IPS DF 6.9 (cell line): Measurements from ENCODE around the gene ARID1B.

Source experiments
- DNase-seq: peaks from one replicate; pipeline ENCODE4 v3.0.0-alpha.2; 2013; ENCODE audit warnings: low read depth, low spot score
- H3K27ac ChIP-seq: one replicate; pipeline ENCODE4 v1.5.1; 2013; ENCODE audit warnings: low read length, control low read depth
- H3K27me3 ChIP-seq: 2 replicates; pipeline ENCODE4 v1.6.1; 2013; ENCODE audit warnings: mild to moderate bottlenecking, low read length; ENCODE audit not compliant: control insufficient read depth, insufficient read depth
- H3K36me3 ChIP-seq: 2 replicates; pipeline ENCODE4 v1.6.1; 2013; ENCODE audit warnings: low read length; ENCODE audit not compliant: control insufficient read depth, insufficient read depth
- H3K4me1 ChIP-seq: 2 replicates; pipeline ENCODE4 v1.6.1; 2013; ENCODE audit warnings: low read length; ENCODE audit not compliant: control insufficient read depth, insufficient read depth
- H3K4me3 ChIP-seq: 2 replicates; pipeline ENCODE4 v1.5.1; 2013; ENCODE audit warnings: mild to moderate bottlenecking, low read length
- H3K9me3 ChIP-seq: 2 replicates; pipeline ENCODE4 v1.6.1; 2013; ENCODE audit warnings: low read length, inconsistent platforms; ENCODE audit not compliant: control insufficient read depth, insufficient read depth
- WGBS: extraction: QIAGEN DNeasy Blood & Tissue Kit; methylation state at CpG from one replicate; pipeline ENCODE4 v1.1.7; 2013; ENCODE audit warnings: mixed read lengths, missing lambda C conversion rate; ENCODE audit not compliant: insufficient read length, insufficient coverage; 5-methylcytosine and 5-hydroxymethylcytosine counted together

The ARID1B gene

GRCh38 chr6:157069585-157069984 lies 292.4 kb downstream of the ARID1B start:
- WGBS = no CpG with 5 or more reads among the region's 5 CpGs
- H3K9me3 ChIP-seq = no peaks in the 10 kb centered on the region
- no peak overlapping the region for H3K4me3 ChIP-seq
- peaks cover 2% of the 10 kb centered on the region; the same call in 1 of the 2 replicates for H3K4me1 ChIP-seq
- no peaks in the 10 kb centered on the region for H3K27me3 ChIP-seq
- DNase-seq = no peak
- H3K36me3 ChIP-seq = no peaks in the 10 kb centered on the region
- H3K27ac ChIP-seq = no peak overlapping the region

- Histone ChIP-seq H3K9me3 (no peaks in the 10 kb centered on the region), H3K27ac (no peak overlapping the region)
These were observed 293.4 kb downstream of the ARID1B start for GRCh38 chr6:157070403-157071107.

GRCh38 chr6:157072128-157072527 lies 294.9 kb downstream of the ARID1B start:
- no peaks in the 10 kb centered on the region for H3K27me3 ChIP-seq
- H3K27ac ChIP-seq = no peak overlapping the region
- no peak overlapping the region for H3K4me3 ChIP-seq
- DNase-seq = no peak
- no peaks in the 10 kb centered on the region for H3K9me3 ChIP-seq
- WGBS = no CpG with 5 or more reads among the region's 2 CpGs
- H3K4me1 ChIP-seq = peaks cover 2% of the 10 kb centered on the region; the same call in 1 of the 2 replicates
- H3K36me3 ChIP-seq = no peaks in the 10 kb centered on the region

More at GRCh38 chr6:157070403-157071107, 293.4 kb downstream of the ARID1B start:
- no CpG with 5 or more reads among the region's 8 CpGs for WGBS
- DNase-seq = no peak
- H3K4me3 ChIP-seq = no peak overlapping the region
- peaks cover 2% of the 10 kb centered on the region; the same call in 1 of the 2 replicates for H3K4me1 ChIP-seq
- H3K36me3 ChIP-seq = no peaks in the 10 kb centered on the region
- H3K27me3 ChIP-seq = no peaks in the 10 kb centered on the region

GRCh38 chr6:157073596-157073995 lies 296.4 kb downstream of the ARID1B start:
- WGBS = no CpG with 5 or more reads among the region's 4 CpGs

GRCh38 chr6:157074969-157075368 lies 297.8 kb downstream of the ARID1B start:
- no CpG with 5 or more reads among the region's 1 CpG for WGBS
- no peaks in the 10 kb centered on the region for H3K9me3 ChIP-seq
- H3K27me3 ChIP-seq = no peaks in the 10 kb centered on the region
- H3K27ac ChIP-seq = no peak overlapping the region
- H3K36me3 ChIP-seq = no peaks in the 10 kb centered on the region
- H3K4me3 ChIP-seq = no peak overlapping the region
- peaks cover 4% of the 10 kb centered on the region for H3K4me1 ChIP-seq
- DNase-seq = no peak

More at GRCh38 chr6:157073596-157073995, 296.4 kb downstream of the ARID1B start:
- DNase-seq = no peak
- no peaks in the 10 kb centered on the region for H3K9me3 ChIP-seq
- no peak overlapping the region for H3K4me3 ChIP-seq
- H3K27ac ChIP-seq = no peak overlapping the region
- H3K27me3 ChIP-seq = no peaks in the 10 kb centered on the region
- H3K4me1 ChIP-seq = peaks cover 4% of the 10 kb centered on the region
- no peaks in the 10 kb centered on the region for H3K36me3 ChIP-seq

- WGBS = no CpG with 5 or more reads among the region's 8 CpGs
- no peaks in the 10 kb centered on the region for H3K36me3 ChIP-seq
- H3K9me3 ChIP-seq = no peaks in the 10 kb centered on the region
- peaks cover 2% of the 10 kb centered on the region for H3K4me1 ChIP-seq
- no peaks in the 10 kb centered on the region for H3K27me3 ChIP-seq
- DNase-seq = no peak
- H3K27ac ChIP-seq = no peak overlapping the region
- H3K4me3 ChIP-seq = no peak overlapping the region
These were observed 298.6 kb downstream of the ARID1B start for GRCh38 chr6:157075549-157076450.

- Histone ChIP-seq H3K9me3 (no peaks in the 10 kb centered on the region), H3K4me1 (peaks cover 2% of the 10 kb centered on the region), H3K36me3 (no peaks in the 10 kb centered on the region), H3K27me3 (no peaks in the 10 kb centered on the region), H3K4me3 (no peak overlapping the region), H3K27ac (no peak overlapping the region)
- DNase-seq = no peak
These were observed 299.3 kb downstream of the ARID1B start for GRCh38 chr6:157076451-157076822.

- Histone ChIP-seq H3K9me3 (no peaks in the 10 kb centered on the region), H3K4me3 (no peak overlapping the region), H3K4me1 (peaks cover 2% of the 10 kb centered on the region), H3K27me3 (no peaks in the 10 kb centered on the region), H3K36me3 (no peaks in the 10 kb centered on the region), H3K27ac (no peak overlapping the region)
- no peak for DNase-seq
- WGBS = no CpG with 5 or more reads among the region's 7 CpGs
These were observed 300.1 kb downstream of the ARID1B start for GRCh38 chr6:157077251-157077650.

- Histone ChIP-seq H3K27me3 (no peaks in the 10 kb centered on the region), H3K27ac (no peak overlapping the region), H3K9me3 (no peaks in the 10 kb centered on the region), H3K4me3 (no peak overlapping the region), H3K4me1 (peaks cover 2% of the 10 kb centered on the region), H3K36me3 (no peaks in the 10 kb centered on the region)
- no peak for DNase-seq
- WGBS = no CpG with 5 or more reads among the region's 3 CpGs
These were observed 301.1 kb downstream of the ARID1B start for GRCh38 chr6:157078326-157078725.

GRCh38 chr6:157079277-157079676 lies 302.1 kb downstream of the ARID1B start:
- Histone ChIP-seq H3K27ac (no peak overlapping the region), H3K27me3 (no peaks in the 10 kb centered on the region), H3K4me3 (no peak overlapping the region), H3K36me3 (no peaks in the 10 kb centered on the region), H3K9me3 (no peaks in the 10 kb centered on the region), H3K4me1 (peaks cover 2% of the 10 kb centered on the region)
- WGBS = no CpG with 5 or more reads among the region's 1 CpG
- no peak for DNase-seq
